SU-DHL-6 (cell line): Measurements from ENCODE around the gene COL25A1.

Experiments
- H2AFZ ChIP-seq: fragments of 200-600 bp; sonication (generic); 2 replicates; pipeline ENCODE4 v1.6.1; 2014; ENCODE audit warnings: low read depth, mild to moderate bottlenecking, moderate library complexity, mixed read lengths, antibody characterized with exemption, low read length; ENCODE audit not compliant: severe bottlenecking
- H3F3A ChIP-seq: fragments of 200-600 bp; shearing (Covaris generic); 2 replicates; pipeline ENCODE4 v1.6.0; 2016; ENCODE audit warnings: antibody characterized with exemption, mild to moderate bottlenecking; ENCODE audit not compliant: insufficient read depth
- H3K27ac ChIP-seq: fragments of 200-600 bp; sonication (generic); 2 replicates; pipeline ENCODE4 v1.5.1; 2016; ENCODE audit warnings: low read depth, mild to moderate bottlenecking, low read length, moderate library complexity, mixed read lengths
- H3K27me3 ChIP-seq: fragments of 200-600 bp; sonication (generic), shearing (Covaris generic); 2 replicates; pipeline ENCODE4 v1.6.0; 2014; ENCODE audit warnings: mild to moderate bottlenecking, low read length
- H3K36me3 ChIP-seq: fragments of 200-600 bp; sonication (generic); 2 replicates; pipeline ENCODE4 v1.6.1; 2014; ENCODE audit warnings: mild to moderate bottlenecking, low read length, mixed read lengths
- H3K4me2 ChIP-seq: fragments of 300-600, 200-600 bp; shearing (Covaris generic), sonication (generic); 2 replicates; pipeline ENCODE4 v1.6.0; 2014; ENCODE audit warnings: low read length, low read depth, mild to moderate bottlenecking; ENCODE audit not compliant: poor library complexity, severe bottlenecking
- H3K4me3 ChIP-seq: fragments of 200-600 bp; sonication (generic); 2 replicates; pipeline ENCODE4 v1.5.1; 2014; ENCODE audit warnings: antibody characterized with exemption, low read length, mild to moderate bottlenecking, mixed read lengths; ENCODE audit not compliant: insufficient read depth, poor library complexity, severe bottlenecking
- H3K79me2 ChIP-seq: fragments of 200-600 bp; sonication (generic); 2 replicates; pipeline ENCODE4 v1.6.1; 2014; ENCODE audit warnings: mild to moderate bottlenecking, low read length, moderate library complexity; ENCODE audit not compliant: insufficient read depth
- H3K9ac ChIP-seq: fragments of 200-600 bp; sonication (generic); 2 replicates; pipeline ENCODE4 v1.7.0; 2014; ENCODE audit warnings: mild to moderate bottlenecking, low read length
- H3K9me2 ChIP-seq: fragments of 200-600 bp; sonication (generic); replicated peaks from 2 replicates; pipeline ENCODE4 v1.6.1; 2014; ENCODE audit warnings: low read length; ENCODE audit not compliant: insufficient read depth
- H3K9me3 ChIP-seq: fragments of 200-600 bp; sonication (generic); 2 replicates; pipeline ENCODE4 v1.6.1; 2014; ENCODE audit warnings: low read length, mixed read lengths; ENCODE audit not compliant: insufficient read depth
- H4K20me1 ChIP-seq: fragments of 200-600 bp; sonication (generic); 2 replicates; pipeline ENCODE4 v1.6.1; 2014; ENCODE audit warnings: low read depth, mild to moderate bottlenecking, antibody characterized with exemption, low read length, moderate library complexity, mixed read lengths
- CTCF ChIP-seq: fragments of 200-600 bp; sonication (generic); IDR thresholded peaks from one replicate; pipeline ENCODE4 v1.5.1; 2017; ENCODE audit warnings: antibody characterized with exemption, mild to moderate bottlenecking, low read length, moderate library complexity; ENCODE audit not compliant: insufficient read depth, poor library complexity, severe bottlenecking
- EZH2phosphoT487 ChIP-seq: fragments of 200-600 bp; sonication (generic), shearing (Covaris generic); conservative IDR thresholded peaks from 2 replicates; pipeline ENCODE4 v1.6.1; 2018; ENCODE audit warnings: mild to moderate bottlenecking, antibody characterized with exemption, low read length, moderate library complexity, mixed read lengths

Gene COL25A1

GRCh38 chr4:108901291-108901690 lies 401.2 kb downstream of the COL25A1 start:
- Histone ChIP-seq H3K36me3 (no peaks in the 10 kb centered on the region), H4K20me1 (no peaks in the 10 kb centered on the region), H3K27me3 (no peaks in the 10 kb centered on the region), H3K9me2 (no peaks in the 10 kb centered on the region), H3K4me2 (no peak overlapping the region), H3K9ac (no peak overlapping the region), H2AFZ (no peak overlapping the region), H3K79me2 (no peaks in the 10 kb centered on the region), H3K27ac (no peak overlapping the region), H3F3A (no peaks in the 10 kb centered on the region), H3K9me3 (no peaks in the 10 kb centered on the region), H3K4me3 (no peak overlapping the region)
- TF ChIP-seq CTCF, result no peak
- no peak for TF ChIP-seq EZH2phosphoT487

GRCh38 chr4:108900018-108900580 lies 402.4 kb downstream of the COL25A1 start:
- Histone ChIP-seq H3K27ac (no peak overlapping the region), H3K9me2 (no peaks in the 10 kb centered on the region), H3K4me3 (no peak overlapping the region), H3K9me3 (no peaks in the 10 kb centered on the region), H2AFZ (no peak overlapping the region), H3K36me3 (no peaks in the 10 kb centered on the region), H4K20me1 (no peaks in the 10 kb centered on the region), H3F3A (no peaks in the 10 kb centered on the region), H3K9ac (no peak overlapping the region), H3K79me2 (no peaks in the 10 kb centered on the region), H3K27me3 (no peaks in the 10 kb centered on the region), H3K4me2 (no peak overlapping the region)
- no peak for TF ChIP-seq EZH2phosphoT487
- no peak for TF ChIP-seq CTCF

- Histone ChIP-seq H4K20me1 (no peaks in the 10 kb centered on the region), H3K36me3 (no peaks in the 10 kb centered on the region), H3K9me2 (no peaks in the 10 kb centered on the region), H3K9ac (no peak overlapping the region), H3K9me3 (no peaks in the 10 kb centered on the region), H3K27me3 (no peaks in the 10 kb centered on the region), H3K4me2 (no peak overlapping the region), H3K4me3 (no peak overlapping the region), H3F3A (no peaks in the 10 kb centered on the region), H2AFZ (no peak overlapping the region), H3K27ac (no peak overlapping the region), H3K79me2 (no peaks in the 10 kb centered on the region)
- TF ChIP-seq CTCF, result no peak
- TF ChIP-seq EZH2phosphoT487, result no peak
These were observed 409.0 kb downstream of the COL25A1 start for GRCh38 chr4:108893468-108893867.
